Fibroblast of mammary gland (primary cell): ENCODE data around the gene OR8S1.
"Not testable (repeated sequence)": the region's sequence is repeated elsewhere in the genome, so short reads cannot be mapped to it uniquely, and the experiment has no call there.

Experiments used
- DNase-seq: peaks from one replicate; pipeline ENCODE4 v3.0.0-alpha.2; 2010; ENCODE audit warnings: low read depth
- H3K4me3 ChIP-seq: 2 replicates; pipeline ENCODE4 v1.5.1; 2011; ENCODE audit warnings: low read depth, mild to moderate bottlenecking, low read length, moderate library complexity; ENCODE audit not compliant: control insufficient read depth
- CTCF ChIP-seq: conservative IDR thresholded peaks from 2 replicates; pipeline ENCODE4 v1.5.1; 2011; ENCODE audit warnings: low read depth, low read length, inconsistent platforms; ENCODE audit not compliant: control insufficient read depth, insufficient read depth

OR8S1 gene

GRCh38 chr12:48536602-48537001, 11.2 kb downstream of the OR8S1 start:
- TF ChIP-seq CTCF, result no peak
- no peak overlapping the region for H3K4me3 ChIP-seq
- DNase-seq, result no peak

GRCh38 chr12:48542300-48542928, 17.0 kb downstream of the OR8S1 start:
- TF ChIP-seq CTCF, result peak; percentile 88
- no peak overlapping the region for H3K4me3 ChIP-seq
- DNase-seq, result peak; percentile 38

GRCh38 chr12:48545833-48546469, 20.5 kb downstream of the OR8S1 start:
- no peak for DNase-seq
- H3K4me3 ChIP-seq, result no peak overlapping the region
- TF ChIP-seq CTCF, result no peak

GRCh38 chr12:48547012-48547411, 21.6 kb downstream of the OR8S1 start:
- not testable (repeated sequence) for DNase-seq, H3K4me3 ChIP-seq

- DNase-seq, H3K4me3 ChIP-seq: not testable (repeated sequence)
Measured at GRCh38 chr12:48551636-48552035, 26.2 kb downstream of the OR8S1 start.

- not testable (repeated sequence) for DNase-seq, H3K4me3 ChIP-seq
Measured at GRCh38 chr12:48553666-48554343, 28.4 kb downstream of the OR8S1 start.

GRCh38 chr12:48556631-48557030, 31.2 kb downstream of the OR8S1 start:
- TF ChIP-seq CTCF, result no peak
- DNase-seq, result no peak
- no peak overlapping the region for H3K4me3 ChIP-seq

GRCh38 chr12:48557919-48558318, 32.5 kb downstream of the OR8S1 start:
- DNase-seq, result no peak
- no peak overlapping the region for H3K4me3 ChIP-seq
- TF ChIP-seq CTCF, result no peak
